ENCODE data around the gene MYLK. TPM values are rescaled to one million over a fixed set of nuclear protein-coding genes. Genes with fewer than 3 reads are reported as not detected.
"Not testable (repeated sequence)": the region's sequence is repeated elsewhere in the genome, so short reads cannot be mapped to it uniquely, and the experiment has no call there.

Gene MYLK
- polyA plus RNA-seq, 4 donors, result 129 to 170 (median 136) TPM

- DNase-seq (ENCODE audit: low read depth in 4 of 4, low spot score in 3 of 4), result no peak
These were observed 273.8 kb downstream of the MYLK start for GRCh38 chr3:123610331-123610730.

GRCh38 chr3:123609063-123609462 lies 275.1 kb downstream of the MYLK start:
- no peak for DNase-seq (ENCODE audit: low read depth in 4 of 4, low spot score in 3 of 4)

- DNase-seq (ENCODE audit: low read depth in 4 of 4, low spot score in 3 of 4), result no peak
These were observed 275.7 kb downstream of the MYLK start for GRCh38 chr3:123608263-123608937.

- DNase-seq (ENCODE audit: low read depth in 4 of 4, low spot score in 3 of 4), result no peak
These were observed 277.6 kb downstream of the MYLK start for GRCh38 chr3:123606527-123606926.

GRCh38 chr3:123605789-123606234 lies 278.3 kb downstream of the MYLK start:
- DNase-seq (ENCODE audit: low read depth in 4 of 4, low spot score in 3 of 4), result no peak

- not testable (repeated sequence) for DNase-seq (ENCODE audit: low read depth in 4 of 4, low spot score in 3 of 4)
These were observed 281.0 kb downstream of the MYLK start for GRCh38 chr3:123603153-123603552.

- no peak for DNase-seq (ENCODE audit: low read depth in 4 of 4, low spot score in 3 of 4)
These were observed 281.8 kb downstream of the MYLK start for GRCh38 chr3:123602325-123602724.

GRCh38 chr3:123600863-123601262 lies 283.3 kb downstream of the MYLK start:
- DNase-seq (ENCODE audit: low read depth in 4 of 4, low spot score in 3 of 4), result not testable (repeated sequence)

- DNase-seq (ENCODE audit: low read depth in 4 of 4, low spot score in 3 of 4), result no peak
These were observed 286.6 kb downstream of the MYLK start for GRCh38 chr3:123597561-123597960.

GRCh38 chr3:123595396-123596180 lies 288.5 kb downstream of the MYLK start:
- no peak for DNase-seq (ENCODE audit: low read depth in 4 of 4, low spot score in 3 of 4)

GRCh38 chr3:123593381-123593780 lies 290.8 kb downstream of the MYLK start:
- no peak for DNase-seq (ENCODE audit: low read depth in 4 of 4, low spot score in 3 of 4)

GRCh38 chr3:123590685-123591450 lies 293.3 kb downstream of the MYLK start:
- no peak for DNase-seq (ENCODE audit: low read depth in 4 of 4, low spot score in 3 of 4)

- no peak for DNase-seq (ENCODE audit: low read depth in 4 of 4, low spot score in 3 of 4)
These were observed 296.7 kb downstream of the MYLK start for GRCh38 chr3:123587401-123587800.

GRCh38 chr3:123586968-123587367 lies 297.2 kb downstream of the MYLK start:
- DNase-seq (ENCODE audit: low read depth in 4 of 4, low spot score in 3 of 4), result no peak

- peak in 2 of 4 donors; percentile 31 to 33 for DNase-seq (ENCODE audit: low read depth in 4 of 4, low spot score in 3 of 4)
These were observed 298.0 kb downstream of the MYLK start for GRCh38 chr3:123586131-123586530.

GRCh38 chr3:123584988-123585937 lies 298.9 kb downstream of the MYLK start, which contains the start of gene HACD2:
Gene HACD2 (minus strand): TSS chr3:123585053. CDS start chr3:123585027, 26 bp downstream.
- DNase-seq (ENCODE audit: low read depth in 4 of 4, low spot score in 3 of 4), result peak; percentile 91 to 95 (median 94)

- DNase-seq (ENCODE audit: low read depth in 4 of 4, low spot score in 3 of 4), result peak in 3 of 4 donors; percentile 5 to 30 (median 10)
These were observed 299.7 kb downstream of the MYLK start for GRCh38 chr3:123584284-123584987.

- DNase-seq (ENCODE audit: low read depth in 4 of 4, low spot score in 3 of 4), result no peak
These were observed 300.6 kb downstream of the MYLK start for GRCh38 chr3:123583561-123583960.

GRCh38 chr3:123582315-123582714 lies 301.8 kb downstream of the MYLK start:
- DNase-seq (ENCODE audit: low read depth in 4 of 4, low spot score in 3 of 4), result no peak

All from left renal pelvis (tissue), 4 donors.